KMS-11 (cell line): Measurements from ENCODE around the gene OLIG1.

Experiments used
- H2AFZ ChIP-seq: fragments of 200-600 bp; sonication (generic); 2 replicates; pipeline ENCODE4 v1.6.1; 2016; ENCODE audit warnings: antibody characterized with exemption, mixed run types, low read depth
- H3K27ac ChIP-seq: fragments of 200-600 bp; sonication (generic); 2 replicates; pipeline ENCODE4 v1.6.1; 2016; ENCODE audit warnings: mild to moderate bottlenecking, mixed run types
- H3K27me3 ChIP-seq: fragments of 200-600 bp; sonication (generic); 2 replicates; pipeline ENCODE4 v1.6.1; 2017; ENCODE audit warnings: mild to moderate bottlenecking, low read depth, mixed run types, moderate library complexity; ENCODE audit not compliant: insufficient read depth
- H3K36me3 ChIP-seq: fragments of 200-600 bp; sonication (generic); 2 replicates; pipeline ENCODE4 v1.6.1; 2017; ENCODE audit warnings: mild to moderate bottlenecking, mixed run types; ENCODE audit not compliant: insufficient read depth
- H3K4me1 ChIP-seq: fragments of 200-600 bp; sonication (generic); 2 replicates; pipeline ENCODE4 v1.6.1; 2016; ENCODE audit warnings: mild to moderate bottlenecking, low read depth, mixed run types; ENCODE audit not compliant: poor library complexity, severe bottlenecking
- H3K4me2 ChIP-seq: fragments of 200-600 bp; sonication (generic); 2 replicates; pipeline ENCODE4 v1.7.0; 2016; ENCODE audit warnings: mild to moderate bottlenecking, mixed run types
- H3K4me3 ChIP-seq: fragments of 200-600 bp; sonication (generic); IDR thresholded peaks from 2 replicates; pipeline ENCODE4 v1.6.1; 2017; ENCODE audit warnings: low read depth, low read length, mixed read lengths; ENCODE audit not compliant: insufficient read depth
- H3K79me2 ChIP-seq: fragments of 200-600 bp; sonication (generic); 2 replicates; pipeline ENCODE4 v1.6.1; 2016; ENCODE audit warnings: low read depth, mixed run types; ENCODE audit not compliant: insufficient read depth
- H3K9ac ChIP-seq: fragments of 200-600 bp; sonication (generic); 2 replicates; pipeline ENCODE4 v1.6.1; 2016; ENCODE audit warnings: mild to moderate bottlenecking, mixed run types
- H4K20me1 ChIP-seq: fragments of 200-600 bp; sonication (generic); 2 replicates; pipeline ENCODE4 v1.6.1; 2016; ENCODE audit warnings: mild to moderate bottlenecking, mixed run types; ENCODE audit not compliant: insufficient read depth
- TF ChIP-seq, protein P1 (sequence below): fragments of 200-600 bp; sonication (generic); conservative IDR thresholded peaks from 2 replicates; pipeline ENCODE4 v1.6.1; 2017; ENCODE audit warnings: low read depth, mild to moderate bottlenecking, antibody characterized with exemption, low read length, moderate library complexity, mixed read lengths

OLIG1 gene

DNA sequence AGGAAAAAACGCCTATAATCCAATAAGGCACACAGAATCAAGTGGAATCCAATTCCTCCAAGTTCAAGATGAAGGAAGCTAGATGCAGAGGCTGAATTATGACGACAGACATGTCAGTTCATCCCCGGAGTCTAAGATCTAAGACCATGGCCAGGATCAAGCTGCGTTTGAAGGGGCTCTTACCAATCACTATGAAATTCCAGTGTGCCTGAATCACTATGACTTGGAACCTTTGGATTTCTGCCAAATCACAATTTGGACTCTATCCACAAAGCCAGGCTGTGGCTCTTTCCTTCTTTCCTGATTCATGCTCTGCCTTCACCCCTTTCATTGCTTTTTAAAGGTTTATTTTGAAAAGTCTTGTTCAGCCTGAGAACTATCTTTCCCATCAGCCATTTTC, 27.1 kb upstream of the OLIG1 start:
- H3K36me3 ChIP-seq: no peaks in the 10 kb centered on the region
- H3K4me1 ChIP-seq: peaks cover 17% of the 10 kb centered on the region
- TF ChIP-seq, protein P1, sequence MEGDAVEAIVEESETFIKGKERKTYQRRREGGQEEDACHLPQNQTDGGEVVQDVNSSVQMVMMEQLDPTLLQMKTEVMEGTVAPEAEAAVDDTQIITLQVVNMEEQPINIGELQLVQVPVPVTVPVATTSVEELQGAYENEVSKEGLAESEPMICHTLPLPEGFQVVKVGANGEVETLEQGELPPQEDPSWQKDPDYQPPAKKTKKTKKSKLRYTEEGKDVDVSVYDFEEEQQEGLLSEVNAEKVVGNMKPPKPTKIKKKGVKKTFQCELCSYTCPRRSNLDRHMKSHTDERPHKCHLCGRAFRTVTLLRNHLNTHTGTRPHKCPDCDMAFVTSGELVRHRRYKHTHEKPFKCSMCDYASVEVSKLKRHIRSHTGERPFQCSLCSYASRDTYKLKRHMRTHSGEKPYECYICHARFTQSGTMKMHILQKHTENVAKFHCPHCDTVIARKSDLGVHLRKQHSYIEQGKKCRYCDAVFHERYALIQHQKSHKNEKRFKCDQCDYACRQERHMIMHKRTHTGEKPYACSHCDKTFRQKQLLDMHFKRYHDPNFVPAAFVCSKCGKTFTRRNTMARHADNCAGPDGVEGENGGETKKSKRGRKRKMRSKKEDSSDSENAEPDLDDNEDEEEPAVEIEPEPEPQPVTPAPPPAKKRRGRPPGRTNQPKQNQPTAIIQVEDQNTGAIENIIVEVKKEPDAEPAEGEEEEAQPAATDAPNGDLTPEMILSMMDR: no peak
- no peak overlapping the region for H3K4me2 ChIP-seq
- no peak overlapping the region for H3K27ac ChIP-seq
- H4K20me1 ChIP-seq: no peaks in the 10 kb centered on the region
- H3K79me2 ChIP-seq: no peaks in the 10 kb centered on the region
- no peak overlapping the region for H3K9ac ChIP-seq
- no peak overlapping the region for H2AFZ ChIP-seq
- no peak overlapping the region for H3K4me3 ChIP-seq
- no peaks in the 10 kb centered on the region for H3K27me3 ChIP-seq

DNA sequence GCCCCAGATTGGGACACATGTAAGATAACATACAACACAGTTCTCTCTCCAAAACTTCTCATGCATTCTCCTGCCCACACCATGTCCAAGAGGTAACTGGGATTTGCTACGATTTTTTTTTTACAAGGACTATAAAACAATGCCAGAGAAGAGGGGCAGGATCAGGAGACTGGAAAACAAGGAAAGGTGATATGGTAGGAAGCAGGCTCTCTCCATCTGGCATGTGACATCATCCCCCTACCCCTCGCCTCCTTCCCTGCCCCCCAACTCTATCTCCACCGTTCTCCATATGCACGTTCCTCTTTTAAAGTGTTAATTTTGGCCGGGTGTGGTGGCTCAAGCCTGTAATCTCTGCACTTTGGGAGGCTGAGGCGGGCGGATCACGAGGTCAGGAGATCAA, 23.5 kb upstream of the OLIG1 start:
- Histone ChIP-seq H3K79me2 (no peaks in the 10 kb centered on the region), H3K4me3 (no peak overlapping the region), H3K4me2 (peak overlapping the region; percentile 23; the same call in 1 of the 2 replicates), H3K9ac (no peak overlapping the region), H4K20me1 (no peaks in the 10 kb centered on the region), H3K36me3 (no peaks in the 10 kb centered on the region), H3K27ac (0 out of 2 replicates have a peak overlapping the region, but pooled peaks have one; percentile 12), H2AFZ (peak overlapping the region; percentile 35; the same call in 1 of the 2 replicates), H3K27me3 (no peaks in the 10 kb centered on the region), H3K4me1 (peaks cover 31% of the 10 kb centered on the region)
- TF ChIP-seq, protein P1: no peak

DNA sequence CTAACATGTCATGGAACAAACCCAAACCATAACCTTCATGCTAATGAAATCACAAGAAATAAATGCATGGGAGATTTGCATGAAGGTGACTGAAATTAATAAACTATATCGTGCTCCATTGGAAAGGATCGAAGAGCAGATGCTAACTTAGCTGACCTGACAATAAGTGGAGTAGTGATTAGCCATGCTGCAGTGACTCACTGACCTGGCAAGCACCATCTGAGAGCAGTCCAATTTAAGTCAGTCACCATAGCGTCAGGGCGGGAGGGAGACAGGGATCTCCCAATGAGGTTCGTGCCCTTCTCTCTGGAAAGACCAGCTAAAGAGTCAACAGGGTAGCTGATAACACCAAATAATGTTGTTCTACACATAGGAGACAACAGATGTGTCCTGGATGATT, 22.7 kb upstream of the OLIG1 start:
- Histone ChIP-seq H3K79me2 (no peaks in the 10 kb centered on the region), H3K4me1 (peaks cover 33% of the 10 kb centered on the region), H3K4me3 (no peak overlapping the region), H2AFZ (no peak overlapping the region), H3K27me3 (no peaks in the 10 kb centered on the region), H3K36me3 (no peaks in the 10 kb centered on the region), H3K4me2 (no peak overlapping the region), H3K9ac (no peak overlapping the region), H3K27ac (no peak overlapping the region), H4K20me1 (no peaks in the 10 kb centered on the region)
- TF ChIP-seq, protein P1: no peak

DNA sequence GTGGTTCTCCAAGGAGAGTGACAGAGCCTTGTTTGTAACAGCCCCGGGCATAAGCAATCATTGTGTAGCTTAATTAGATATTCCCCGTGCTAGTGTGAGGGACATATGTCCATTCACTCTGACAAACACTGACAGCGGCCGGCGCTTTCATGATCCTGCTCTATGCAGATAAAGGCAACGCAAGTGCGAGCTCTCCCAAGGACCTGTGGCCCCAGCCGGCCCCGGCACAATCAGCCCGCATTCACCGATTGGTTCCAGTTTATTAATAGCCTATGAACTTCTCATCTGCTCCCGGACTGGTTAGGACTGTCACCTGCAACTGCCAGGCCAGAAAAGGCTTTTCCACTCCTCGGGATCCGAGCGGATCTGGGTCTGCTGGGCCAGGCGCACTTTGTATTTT, 18.0 kb upstream of the OLIG1 start:
- H3K27me3 ChIP-seq: no peaks in the 10 kb centered on the region
- H3K4me1 ChIP-seq: peaks cover 25% of the 10 kb centered on the region
- TF ChIP-seq, protein P1: no peak
- no peak overlapping the region for H3K4me2 ChIP-seq
- H3K9ac ChIP-seq: no peak overlapping the region
- H2AFZ ChIP-seq: no peak overlapping the region
- H4K20me1 ChIP-seq: no peaks in the 10 kb centered on the region
- H3K36me3 ChIP-seq: no peaks in the 10 kb centered on the region
- H3K79me2 ChIP-seq: no peaks in the 10 kb centered on the region
- no peak overlapping the region for H3K27ac ChIP-seq
- H3K4me3 ChIP-seq: no peak overlapping the region
